ENCODE data around the gene IFT74. TPM values are rescaled to one million over a fixed set of nuclear protein-coding genes. Genes with fewer than 3 reads are reported as not detected.

Gene IFT74
- total RNA-seq, 5 donors from 2014 or later (not counting 1 experiment from before 2014, with no cell fraction given): 6.2 to 11.1 (median 8.9) TPM

DNA sequence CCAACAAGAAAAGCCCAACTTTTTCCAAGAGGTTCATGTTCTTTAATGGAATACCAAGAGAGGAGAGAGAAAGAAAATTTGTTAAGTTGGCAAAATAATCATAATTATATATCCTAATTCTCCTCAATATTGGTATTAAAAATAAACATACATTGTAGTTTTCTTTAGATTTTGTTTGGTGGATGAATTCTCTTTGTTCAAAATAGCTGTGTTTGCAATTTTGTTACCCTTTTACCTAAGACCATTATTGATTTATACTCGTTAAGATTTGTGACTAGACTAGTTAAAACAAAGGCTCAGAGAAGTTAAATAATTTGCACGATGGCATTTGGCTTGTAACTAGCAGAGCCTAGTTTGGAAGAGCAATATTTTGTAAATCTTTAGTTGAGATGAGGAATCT, 39.6 kb downstream of the IFT74 start:
- Histone ChIP-seq H3K4me3 (ENCODE audit: control insufficient read depth in 1 of 2, extremely low read depth in 1 of 2, low read length in 1 of 2) (no peak overlapping the region), H3K9me3 (no peaks in the 10 kb centered on the region), H3K27me3 (replicated peaks in 1 of 2; ENCODE audit: control insufficient read depth in 2 of 2, extremely low read depth in 1 of 2, insufficient read depth in 2 of 2, low read length in 1 of 2) (no peaks in the 10 kb centered on the region), H3K36me3 (ENCODE audit: control insufficient read depth in 2 of 2, extremely low read depth in 1 of 2, insufficient read depth in 1 of 2, low read length in 1 of 2) (no peaks in the 10 kb centered on the region), H3K4me1 (ENCODE audit: control insufficient read depth in 1 of 2, extremely low read depth in 1 of 2, insufficient read depth in 2 of 2, low read length in 2 of 2) (no peaks in the 10 kb centered on the region), H3K27ac (ENCODE audit: low read length) (no peak overlapping the region)
- Mint-ChIP-seq H3K36me3 (peaks cover 8% of the 10 kb centered on the region), H3K9me3 (no peaks in the 10 kb centered on the region), H3K27ac (no peak overlapping the region), H3K4me1 (no peaks in the 10 kb centered on the region), H3K4me3 (no peak overlapping the region), H3K27me3 (no peaks in the 10 kb centered on the region)
- POLR2A ChIA-PET: no interaction called here
- DNase-seq (no peak), ATAC-seq (replicated peaks in 1 of 4) (no peak)
- CTCF ChIA-PET: no interaction called here
- WGBS (ENCODE audit: insufficient coverage): no CpG with 5 or more reads among the region's 2 CpGs

DNA sequence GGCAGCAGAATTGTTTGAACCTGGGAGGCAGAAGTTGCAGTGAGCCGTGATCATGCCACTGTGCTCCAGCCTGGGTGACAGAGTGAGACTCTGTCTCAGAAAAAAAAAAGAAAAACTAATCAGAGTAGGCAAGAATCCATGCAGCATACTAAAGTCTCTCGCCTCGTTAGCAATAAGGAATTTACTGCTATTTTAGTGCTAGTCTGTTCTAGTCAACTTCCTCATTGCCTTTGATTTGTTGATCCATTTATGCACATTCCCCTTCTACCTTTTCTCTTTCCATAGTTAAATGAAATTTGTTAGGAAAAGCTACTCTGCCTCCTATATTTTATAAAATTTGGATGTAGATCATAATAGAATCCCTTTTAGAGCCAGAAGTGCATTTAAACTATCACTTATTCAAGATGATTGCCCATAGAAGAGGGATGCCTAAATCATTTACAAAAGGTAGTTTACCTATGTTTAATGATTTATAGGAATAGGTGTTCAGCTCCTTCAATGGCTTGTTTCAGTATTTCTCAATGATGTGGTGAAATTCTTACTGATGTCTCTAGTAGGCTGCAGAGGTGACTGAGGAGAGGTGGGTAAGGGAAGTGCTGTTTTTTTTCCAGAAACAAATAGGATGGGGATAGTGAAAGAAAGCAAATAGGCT, 47.3 kb downstream of the IFT74 start:
- H3K36me3 Mint-ChIP-seq: peaks cover 13% of the 10 kb centered on the region
- WGBS (ENCODE audit: insufficient coverage): 100% methylated on average over 1 of the region's 3 CpGs

DNA sequence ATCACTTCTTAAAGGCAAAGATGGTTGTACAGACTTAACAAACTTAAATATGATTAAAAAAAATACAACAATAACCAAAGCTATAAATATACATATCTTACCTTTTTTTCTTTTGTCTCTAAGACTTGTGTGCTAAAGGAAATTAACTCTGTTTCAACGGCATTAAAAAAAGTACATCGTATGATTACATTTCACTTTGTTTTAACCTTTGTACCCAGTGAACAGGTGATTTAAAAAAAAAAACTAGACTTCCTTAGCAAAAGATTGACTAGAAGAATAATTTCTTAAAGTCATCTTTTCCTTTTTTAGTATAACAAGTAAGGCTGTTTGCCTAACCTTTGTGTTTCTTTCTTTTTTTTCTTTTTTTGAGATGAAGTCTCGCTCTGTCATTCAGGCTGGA, 49.3 kb downstream of the IFT74 start, which contains the start of gene LRRC19:
Gene LRRC19 (minus strand): TSS at position 182 of the 400 bp plus-strand sequence. CDS start 5,978 bp downstream, outside the sequence.
- no CpG with 5 or more reads among the region's 3 CpGs for WGBS (ENCODE audit: insufficient coverage)
- CTCF ChIA-PET: no interaction called here
- H3K4me1 Mint-ChIP-seq: no peaks in the 10 kb centered on the region
- DNase-seq (no peak), ATAC-seq (replicated peaks in 1 of 4) (no peak)
- Histone ChIP-seq H3K9me3 (no peaks in the 10 kb centered on the region), H3K4me3 (ENCODE audit: control insufficient read depth in 1 of 2, extremely low read depth in 1 of 2, low read length in 1 of 2) (no peak within 1 kb of the TSS), H3K4me1 (ENCODE audit: control insufficient read depth in 1 of 2, extremely low read depth in 1 of 2, insufficient read depth in 2 of 2, low read length in 2 of 2) (no peaks in the 10 kb centered on the region), H3K27me3 (replicated peaks in 1 of 2; ENCODE audit: control insufficient read depth in 2 of 2, extremely low read depth in 1 of 2, insufficient read depth in 2 of 2, low read length in 1 of 2) (no peaks in the 10 kb centered on the region), H3K27ac (ENCODE audit: low read length) (no peak within 1 kb of the TSS), H3K36me3 (ENCODE audit: control insufficient read depth in 2 of 2, extremely low read depth in 1 of 2, insufficient read depth in 1 of 2, low read length in 1 of 2) (no peaks in the 10 kb centered on the region)
- H3K4me3 Mint-ChIP-seq: no peak within 1 kb of the TSS
- H3K27ac Mint-ChIP-seq: no peak within 1 kb of the TSS
- no peaks in the 10 kb centered on the region for H3K27me3 Mint-ChIP-seq
- H3K9me3 Mint-ChIP-seq: no peaks in the 10 kb centered on the region
- POLR2A ChIA-PET: no interaction called here
- peaks cover 10% of the 10 kb centered on the region for H3K36me3 Mint-ChIP-seq

More for the DNA sequence above, 47.3 kb downstream of the IFT74 start:
- Histone ChIP-seq H3K27ac (ENCODE audit: low read length) (no peak overlapping the region), H3K27me3 (replicated peaks in 1 of 2; ENCODE audit: control insufficient read depth in 2 of 2, extremely low read depth in 1 of 2, insufficient read depth in 2 of 2, low read length in 1 of 2) (no peaks in the 10 kb centered on the region), H3K9me3 (no peaks in the 10 kb centered on the region), H3K4me1 (ENCODE audit: control insufficient read depth in 1 of 2, extremely low read depth in 1 of 2, insufficient read depth in 2 of 2, low read length in 2 of 2) (no peaks in the 10 kb centered on the region), H3K36me3 (ENCODE audit: control insufficient read depth in 2 of 2, extremely low read depth in 1 of 2, insufficient read depth in 1 of 2, low read length in 1 of 2) (no peaks in the 10 kb centered on the region), H3K4me3 (ENCODE audit: control insufficient read depth in 1 of 2, extremely low read depth in 1 of 2, low read length in 1 of 2) (no peak overlapping the region)
- ChIA-PET POLR2A (no interaction called here), CTCF (no interaction called here)
- no peak overlapping the region for H3K27ac Mint-ChIP-seq
- no peak for DNase-seq
- H3K4me1 Mint-ChIP-seq: no peaks in the 10 kb centered on the region
- no peak overlapping the region for H3K4me3 Mint-ChIP-seq
- no peaks in the 10 kb centered on the region for H3K27me3 Mint-ChIP-seq
- no peaks in the 10 kb centered on the region for H3K9me3 Mint-ChIP-seq
- ATAC-seq (replicated peaks in 1 of 4): no peak

DNA sequence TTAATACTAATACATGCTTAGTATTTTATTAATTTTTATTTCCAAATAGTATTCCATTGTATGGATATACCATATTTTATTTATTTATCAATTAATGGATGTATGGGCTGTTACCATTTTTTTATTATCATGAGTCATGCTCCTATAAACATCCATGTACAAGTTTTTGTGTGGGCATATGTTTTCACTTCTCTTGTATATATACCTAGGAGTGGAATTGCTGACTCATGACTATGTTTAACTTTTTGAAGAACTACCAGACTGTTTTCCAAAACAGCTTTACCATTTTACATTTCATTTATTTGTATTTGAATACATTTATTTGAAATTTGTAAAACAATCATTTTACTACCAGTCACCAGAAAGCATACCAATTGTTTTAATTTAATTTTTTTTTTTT, 63.4 kb downstream of the IFT74 start:
- Histone ChIP-seq H3K9me3 (no peaks in the 10 kb centered on the region), H3K27me3 (replicated peaks in 1 of 2; ENCODE audit: control insufficient read depth in 2 of 2, extremely low read depth in 1 of 2, insufficient read depth in 2 of 2, low read length in 1 of 2) (no peaks in the 10 kb centered on the region), H3K36me3 (ENCODE audit: control insufficient read depth in 2 of 2, extremely low read depth in 1 of 2, insufficient read depth in 1 of 2, low read length in 1 of 2) (peaks cover 0 to 20% of the 10 kb centered on the region in 2 donors), H3K4me3 (ENCODE audit: control insufficient read depth in 1 of 2, extremely low read depth in 1 of 2, low read length in 1 of 2) (no peak overlapping the region), H3K4me1 (ENCODE audit: control insufficient read depth in 1 of 2, extremely low read depth in 1 of 2, insufficient read depth in 2 of 2, low read length in 2 of 2) (no peaks in the 10 kb centered on the region), H3K27ac (ENCODE audit: low read length) (no peak overlapping the region)
- H3K36me3 Mint-ChIP-seq: peaks cover 48% of the 10 kb centered on the region
- ATAC-seq (replicated peaks in 1 of 4) (no peak), DNase-seq (no peak)
- no peaks in the 10 kb centered on the region for H3K4me1 Mint-ChIP-seq
- H3K27me3 Mint-ChIP-seq: no peaks in the 10 kb centered on the region
- no peak overlapping the region for H3K27ac Mint-ChIP-seq
- CTCF ChIA-PET: interaction anchor here in 1 of 2 donors (0.6 to 0.7 kb wide), 2 partner anchors 11 to 120 kb away, joined by 4 to 6 read pairs; no protein-coding TSS in a partner anchor
- H3K4me3 Mint-ChIP-seq: no peak overlapping the region
- POLR2A ChIA-PET: interaction anchor here in 1 of 2 donors (0.6 kb wide), 1 partner anchor 33 kb away, joined by 3 read pairs; no protein-coding TSS in a partner anchor
- H3K9me3 Mint-ChIP-seq: no peaks in the 10 kb centered on the region

DNA sequence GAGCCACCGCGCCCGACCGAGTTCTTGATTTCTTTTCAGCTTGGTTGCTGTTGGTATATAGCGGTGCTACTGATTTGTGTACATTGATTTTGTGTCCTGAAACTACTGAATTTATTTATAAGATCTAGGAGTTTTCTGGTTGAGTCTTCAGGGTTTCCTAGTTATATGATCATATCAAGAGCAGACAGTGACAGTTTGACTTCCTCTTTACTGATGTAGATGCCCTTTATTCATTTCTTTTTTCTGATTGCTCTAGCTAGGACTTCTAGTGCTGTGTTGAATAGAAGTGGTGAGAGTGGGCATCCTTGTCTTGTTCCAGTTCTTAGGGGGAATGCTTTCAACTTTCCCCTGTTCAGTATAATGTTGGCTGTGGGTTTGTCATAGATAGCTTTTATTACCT, 66.7 kb downstream of the IFT74 start:
- no peaks in the 10 kb centered on the region for H3K4me1 Mint-ChIP-seq
- WGBS (ENCODE audit: insufficient coverage): no CpG with 5 or more reads among the region's 5 CpGs
- Histone ChIP-seq H3K9me3 (no peaks in the 10 kb centered on the region), H3K27me3 (replicated peaks in 1 of 2; ENCODE audit: control insufficient read depth in 2 of 2, extremely low read depth in 1 of 2, insufficient read depth in 2 of 2, low read length in 1 of 2) (no peaks in the 10 kb centered on the region), H3K4me3 (ENCODE audit: control insufficient read depth in 1 of 2, extremely low read depth in 1 of 2, low read length in 1 of 2) (no peak overlapping the region), H3K27ac (ENCODE audit: low read length) (no peak overlapping the region), H3K4me1 (ENCODE audit: control insufficient read depth in 1 of 2, extremely low read depth in 1 of 2, insufficient read depth in 2 of 2, low read length in 2 of 2) (no peaks in the 10 kb centered on the region), H3K36me3 (ENCODE audit: control insufficient read depth in 2 of 2, extremely low read depth in 1 of 2, insufficient read depth in 1 of 2, low read length in 1 of 2) (peaks cover 0 to 8% of the 10 kb centered on the region in 2 donors)
- peaks cover 0 to 5% (median 3%) of the 10 kb centered on the region in 3 donors for H3K9me3 Mint-ChIP-seq
- POLR2A ChIA-PET: no interaction called here
- ATAC-seq (replicated peaks in 1 of 4): no peak
- H3K4me3 Mint-ChIP-seq: no peak overlapping the region
- peaks cover 48% of the 10 kb centered on the region for H3K36me3 Mint-ChIP-seq
- no peaks in the 10 kb centered on the region for H3K27me3 Mint-ChIP-seq
- CTCF ChIA-PET: interaction anchor here in 1 of 2 donors (0.5 kb wide), 1 partner anchor 21 kb away, joined by 4 read pairs; no protein-coding TSS in a partner anchor
- no peak overlapping the region for H3K27ac Mint-ChIP-seq
- DNase-seq: no peak

DNA sequence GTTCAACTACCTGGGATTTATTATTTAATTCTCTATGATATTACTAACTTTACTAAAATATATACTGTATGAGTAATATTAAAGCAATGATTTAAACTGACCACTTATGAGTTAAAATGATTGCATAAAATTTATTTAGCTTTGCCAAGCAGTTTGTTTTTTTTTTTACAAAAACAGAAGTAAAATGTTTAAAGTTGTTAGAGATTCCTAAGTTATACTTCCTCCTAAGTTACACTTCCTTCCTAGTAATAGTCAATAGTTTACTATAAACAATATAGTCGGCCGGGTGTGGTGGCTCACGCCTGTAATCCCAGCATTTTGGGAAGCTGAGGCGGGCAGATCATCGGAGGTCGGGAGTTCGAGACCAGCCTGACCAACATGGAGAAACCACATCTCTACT, 73.0 kb downstream of the IFT74 start:
- Histone ChIP-seq H3K27me3 (replicated peaks in 1 of 2; ENCODE audit: control insufficient read depth in 2 of 2, extremely low read depth in 1 of 2, insufficient read depth in 2 of 2, low read length in 1 of 2) (no peaks in the 10 kb centered on the region), H3K27ac (ENCODE audit: low read length) (no peak overlapping the region), H3K36me3 (ENCODE audit: control insufficient read depth in 2 of 2, extremely low read depth in 1 of 2, insufficient read depth in 1 of 2, low read length in 1 of 2) (peaks cover 0 to 3% of the 10 kb centered on the region in 2 donors), H3K4me3 (ENCODE audit: control insufficient read depth in 1 of 2, extremely low read depth in 1 of 2, low read length in 1 of 2) (no peak overlapping the region), H3K4me1 (ENCODE audit: control insufficient read depth in 1 of 2, extremely low read depth in 1 of 2, insufficient read depth in 2 of 2, low read length in 2 of 2) (no peaks in the 10 kb centered on the region), H3K9me3 (no peaks in the 10 kb centered on the region)
- POLR2A ChIA-PET: no interaction called here
- DNase-seq (no peak), ATAC-seq (replicated peaks in 1 of 4) (no peak)
- H3K9me3 Mint-ChIP-seq: peaks cover 0 to 5% (median 3%) of the 10 kb centered on the region in 3 donors
- no peak overlapping the region for H3K27ac Mint-ChIP-seq
- H3K27me3 Mint-ChIP-seq: no peaks in the 10 kb centered on the region
- H3K4me1 Mint-ChIP-seq: no peaks in the 10 kb centered on the region
- 100% methylated on average over 2 of the region's 7 CpGs for WGBS (ENCODE audit: insufficient coverage)
- H3K4me3 Mint-ChIP-seq: no peak overlapping the region
- peaks cover 16% of the 10 kb centered on the region for H3K36me3 Mint-ChIP-seq
- CTCF ChIA-PET: no interaction called here
